ENCODE data around the gene RIMS1.

GRCh38 chr6:72321788-72322187 is 435.4 kb downstream of the RIMS1 start:
- TF ChIP-seq CTCF (IDR thresholded peaks at IDR 0.05) (no peak), EZH2 (IDR thresholded peaks at IDR 0.05; ENCODE audit: borderline replicate concordance, insufficient read depth, low read depth, low read length, poor library complexity, severe bottlenecking) (no peak)

All from B cell (primary cell).